ENCODE results near the gene TSPYL2.

The TSPYL2 gene

GRCh38 chrX:53126377-53126776 lies 44.2 kb downstream of the TSPYL2 start:
- no peak for DNase-seq

- DNase-seq: no peak
Measured at GRCh38 chrX:53128097-53128749, 46.1 kb downstream of the TSPYL2 start.

- DNase-seq: no peak
Measured at GRCh38 chrX:53133400-53133799, 51.2 kb downstream of the TSPYL2 start.

GRCh38 chrX:53135581-53135980 lies 53.4 kb downstream of the TSPYL2 start:
- no peak for DNase-seq
